ENCODE results near the gene FURIN. TPM values are rescaled to one million over a fixed set of nuclear protein-coding genes. Genes with fewer than 3 reads are reported as not detected.
A peak's percentile ranks its signal among the peaks of the same experiment; 100 is the strongest.

Gene FURIN
- polyA plus RNA-seq, 1 of the 3 experiments (the other 2 are of a cell fraction) = 40.8 TPM

DNA sequence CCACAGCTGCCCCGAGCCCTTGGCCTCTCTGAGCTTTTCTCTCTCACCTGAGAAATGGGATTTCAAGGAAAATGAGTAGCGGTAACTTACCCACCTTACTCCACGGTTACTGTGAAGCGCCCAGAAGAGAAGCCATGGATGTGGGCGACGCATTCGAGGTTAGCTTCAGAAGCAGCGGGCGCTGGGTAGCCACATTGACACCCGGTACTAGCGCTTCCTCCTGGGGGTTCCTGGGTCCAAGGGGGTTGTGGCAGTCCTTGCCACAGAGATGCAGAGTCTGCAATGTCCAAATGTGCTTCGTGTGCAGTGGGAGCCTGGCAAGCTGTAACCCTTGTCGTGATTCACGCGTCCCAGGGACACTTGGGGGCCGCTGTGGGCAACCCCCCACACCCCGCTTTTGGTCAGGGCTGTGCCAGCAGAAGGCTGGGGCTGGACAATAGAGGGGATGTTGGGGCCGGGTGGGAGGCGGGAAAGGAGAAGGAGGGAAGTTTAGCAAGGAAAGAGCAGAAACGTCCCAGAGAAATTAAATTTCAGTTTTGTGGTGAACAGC is 41.4 kb upstream of the FURIN start:
- H2AFZ ChIP-seq (ENCODE audit: low read depth) = no peak overlapping the region
- no peak overlapping the region for H3K9ac ChIP-seq
- no peak for DNase-seq
- TF ChIP-seq MXI1 (IDR thresholded peaks at IDR 0.05; ENCODE audit: low read depth, low read length) (no peak), YY1 (IDR thresholded peaks at IDR 0.05; ENCODE audit: low read depth) (no peak), GABPA (IDR thresholded peaks at IDR 0.05; ENCODE audit: low read depth) (no peak), POLR2AphosphoS5 (IDR thresholded peaks at IDR 0.05; ENCODE audit: low read depth, low read length) (no peak), FOXM1 (IDR thresholded peaks at IDR 0.05; ENCODE audit: low read depth) (no peak)
- H3K4me1 ChIP-seq (ENCODE audit: control insufficient read depth in 1 of 2, insufficient read depth in 2 of 2, low read depth in 1 of 2, low read length in 1 of 2) = no peaks in the 10 kb centered on the region
- H3K4me2 ChIP-seq = no peak overlapping the region
- H3K9me2 ChIP-seq = no peaks in the 10 kb centered on the region
- no peaks in the 10 kb centered on the region for H4K20me1 ChIP-seq (ENCODE audit: insufficient read depth)
- no peaks in the 10 kb centered on the region for H3K27me3 ChIP-seq (ENCODE audit: insufficient read depth)
- H3K27ac ChIP-seq (ENCODE audit: low read depth in 2 of 2, low read length in 1 of 2) = no peak overlapping the region
- H3K79me2 ChIP-seq (ENCODE audit: insufficient read depth) = no peaks in the 10 kb centered on the region
- WGBS (ENCODE audit: low lambda C conversion rate) = 88% methylated on average over 20 of the region's 20 CpGs
- POLR2A ChIA-PET = no interaction called here
- H3K9me3 ChIP-seq = no peaks in the 10 kb centered on the region
- no peak overlapping the region for H3K4me3 ChIP-seq (ENCODE audit: low read depth in 2 of 2, low read length in 1 of 2)
- CTCF ChIA-PET = no interaction called here
- no peaks in the 10 kb centered on the region for H3K36me3 ChIP-seq (replicated peaks in 1 of 2; ENCODE audit: control insufficient read depth in 1 of 2, insufficient read depth in 2 of 2, low read length in 1 of 2)
- H3F3A ChIP-seq (replicated peaks; ENCODE audit: insufficient read depth) = no peaks in the 10 kb centered on the region

DNA sequence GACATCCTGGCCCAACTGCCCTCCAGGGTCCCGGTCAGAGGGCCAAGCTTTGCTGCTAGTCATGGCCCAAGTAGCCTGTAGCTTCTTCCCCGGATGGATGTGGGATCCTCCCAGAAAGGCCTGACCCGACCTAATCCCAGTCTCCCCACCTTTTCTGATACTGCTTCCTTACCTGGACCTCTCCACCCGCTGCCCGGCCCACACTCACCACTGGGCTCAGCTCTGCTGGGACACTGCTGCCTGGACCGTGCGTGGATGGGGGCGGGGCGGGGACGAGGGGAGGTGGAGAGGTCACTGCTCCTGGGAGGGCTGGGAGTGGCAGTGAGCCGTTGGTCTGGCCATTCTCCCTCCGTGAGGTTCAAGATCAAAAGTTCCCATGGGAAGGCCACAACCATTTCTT is 40.3 kb upstream of the FURIN start:
- H3K9me3 ChIP-seq = no peaks in the 10 kb centered on the region
- H3K4me2 ChIP-seq = no peak overlapping the region
- CTCF ChIA-PET = interaction anchor here (1.1 kb wide), 1 partner anchor 74 kb away, joined by 3 read pairs; no protein-coding TSS in a partner anchor
- TF ChIP-seq RFX5 (IDR thresholded peaks at IDR 0.05; ENCODE audit: low read length) (no peak), JUND (IDR thresholded peaks at IDR 0.05) (no peak), TAF1 (IDR thresholded peaks at IDR 0.05; ENCODE audit: borderline replicate concordance, low read depth, low read length) (no peak), SIN3A (IDR thresholded peaks at IDR 0.05; ENCODE audit: borderline replicate concordance, low read depth, low read length) (no peak), NFIC (IDR thresholded peaks at IDR 0.05; ENCODE audit: borderline replicate concordance) (no peak), FOXM1 (IDR thresholded peaks at IDR 0.05; ENCODE audit: low read depth) (no peak), MXI1 (IDR thresholded peaks at IDR 0.05; ENCODE audit: low read depth, low read length) (no peak), TEAD4 (IDR thresholded peaks at IDR 0.05; ENCODE audit: borderline replicate concordance, insufficient read depth) (no peak)
- TF ChIP-seq, protein P1, sequence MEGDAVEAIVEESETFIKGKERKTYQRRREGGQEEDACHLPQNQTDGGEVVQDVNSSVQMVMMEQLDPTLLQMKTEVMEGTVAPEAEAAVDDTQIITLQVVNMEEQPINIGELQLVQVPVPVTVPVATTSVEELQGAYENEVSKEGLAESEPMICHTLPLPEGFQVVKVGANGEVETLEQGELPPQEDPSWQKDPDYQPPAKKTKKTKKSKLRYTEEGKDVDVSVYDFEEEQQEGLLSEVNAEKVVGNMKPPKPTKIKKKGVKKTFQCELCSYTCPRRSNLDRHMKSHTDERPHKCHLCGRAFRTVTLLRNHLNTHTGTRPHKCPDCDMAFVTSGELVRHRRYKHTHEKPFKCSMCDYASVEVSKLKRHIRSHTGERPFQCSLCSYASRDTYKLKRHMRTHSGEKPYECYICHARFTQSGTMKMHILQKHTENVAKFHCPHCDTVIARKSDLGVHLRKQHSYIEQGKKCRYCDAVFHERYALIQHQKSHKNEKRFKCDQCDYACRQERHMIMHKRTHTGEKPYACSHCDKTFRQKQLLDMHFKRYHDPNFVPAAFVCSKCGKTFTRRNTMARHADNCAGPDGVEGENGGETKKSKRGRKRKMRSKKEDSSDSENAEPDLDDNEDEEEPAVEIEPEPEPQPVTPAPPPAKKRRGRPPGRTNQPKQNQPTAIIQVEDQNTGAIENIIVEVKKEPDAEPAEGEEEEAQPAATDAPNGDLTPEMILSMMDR (IDR thresholded peaks at IDR 0.05) = no peak
- TF ChIP-seq, protein P2, sequence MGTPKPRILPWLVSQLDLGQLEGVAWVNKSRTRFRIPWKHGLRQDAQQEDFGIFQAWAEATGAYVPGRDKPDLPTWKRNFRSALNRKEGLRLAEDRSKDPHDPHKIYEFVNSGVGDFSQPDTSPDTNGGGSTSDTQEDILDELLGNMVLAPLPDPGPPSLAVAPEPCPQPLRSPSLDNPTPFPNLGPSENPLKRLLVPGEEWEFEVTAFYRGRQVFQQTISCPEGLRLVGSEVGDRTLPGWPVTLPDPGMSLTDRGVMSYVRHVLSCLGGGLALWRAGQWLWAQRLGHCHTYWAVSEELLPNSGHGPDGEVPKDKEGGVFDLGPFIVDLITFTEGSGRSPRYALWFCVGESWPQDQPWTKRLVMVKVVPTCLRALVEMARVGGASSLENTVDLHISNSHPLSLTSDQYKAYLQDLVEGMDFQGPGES (IDR thresholded peaks at IDR 0.05; ENCODE audit: low read depth, low read length) = no peak
- TF ChIP-seq, protein P3, sequence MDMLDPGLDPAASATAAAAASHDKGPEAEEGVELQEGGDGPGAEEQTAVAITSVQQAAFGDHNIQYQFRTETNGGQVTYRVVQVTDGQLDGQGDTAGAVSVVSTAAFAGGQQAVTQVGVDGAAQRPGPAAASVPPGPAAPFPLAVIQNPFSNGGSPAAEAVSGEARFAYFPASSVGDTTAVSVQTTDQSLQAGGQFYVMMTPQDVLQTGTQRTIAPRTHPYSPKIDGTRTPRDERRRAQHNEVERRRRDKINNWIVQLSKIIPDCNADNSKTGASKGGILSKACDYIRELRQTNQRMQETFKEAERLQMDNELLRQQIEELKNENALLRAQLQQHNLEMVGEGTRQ (IDR thresholded peaks at IDR 0.05; ENCODE audit: borderline replicate concordance, low read depth, low read length) = no peak
- DNase-seq = peak; percentile 2
- H3K27me3 ChIP-seq (ENCODE audit: insufficient read depth) = no peaks in the 10 kb centered on the region
- no peaks in the 10 kb centered on the region for H3K4me1 ChIP-seq (ENCODE audit: control insufficient read depth in 1 of 2, insufficient read depth in 2 of 2, low read depth in 1 of 2, low read length in 1 of 2)
- no peak overlapping the region for H2AFZ ChIP-seq (ENCODE audit: low read depth)
- no peak overlapping the region for H3K27ac ChIP-seq (ENCODE audit: low read depth in 2 of 2, low read length in 1 of 2)
- H4K20me1 ChIP-seq (ENCODE audit: insufficient read depth) = no peaks in the 10 kb centered on the region
- no peaks in the 10 kb centered on the region for H3K9me2 ChIP-seq
- H3K36me3 ChIP-seq (replicated peaks in 1 of 2; ENCODE audit: control insufficient read depth in 1 of 2, insufficient read depth in 2 of 2, low read length in 1 of 2) = no peaks in the 10 kb centered on the region
- POLR2A ChIA-PET = no interaction called here
- no peak overlapping the region for H3K9ac ChIP-seq
- no peak overlapping the region for H3K4me3 ChIP-seq (ENCODE audit: low read depth in 2 of 2, low read length in 1 of 2)
- H3K79me2 ChIP-seq (ENCODE audit: insufficient read depth) = no peaks in the 10 kb centered on the region
- 79% methylated on average over 7 of the region's 12 CpGs for WGBS (ENCODE audit: low lambda C conversion rate)
- H3F3A ChIP-seq (replicated peaks; ENCODE audit: insufficient read depth) = no peaks in the 10 kb centered on the region
